K562 (cell line): Measurements from ENCODE around the gene IPO13. TPM values are rescaled to one million over a fixed set of nuclear protein-coding genes. Genes with fewer than 3 reads are reported as not detected.

Experiments
- ARID1B ChIP-seq: fragments of 450-650 bp; IDR thresholded peaks from 2 replicates; pipeline ENCODE4 v1.6.1; 2016; ENCODE audit warnings: antibody characterized with exemption, mild to moderate bottlenecking, inconsistent platforms
- CBX3 ChIP-seq, 2 experiments: IDR thresholded peaks; 1 replicate in 1 of 2; 2 replicates in 1 of 2; pipeline ENCODE4 v1.6.1; 2012; ENCODE audit warnings: inconsistent platforms in 2 of 2, low read length in 2 of 2, borderline replicate concordance in 1 of 2, control low read depth in 1 of 2
- CXXC5 ChIP-seq: fragments of 250-450 bp; sonication (Bioruptor Pico); IDR thresholded peaks from 2 replicates; pipeline ENCODE4 v1.8.0; 2022; ENCODE audit warnings: inconsistent platforms, mild to moderate bottlenecking, moderate library complexity
- GMEB1 ChIP-seq: fragments of 250-450 bp; sonication (Bioruptor Pico); IDR thresholded peaks from 2 replicates; pipeline ENCODE4 v1.4.0; 2020; ENCODE audit warnings: mild to moderate bottlenecking
- HNRNPLL ChIP-seq: fragments of 200-400 bp; formaldehyde crosslinking; IDR thresholded peaks from 2 replicates; pipeline ENCODE4 v1.6.1; 2017; ENCODE audit warnings: low read length, low read depth, mild to moderate bottlenecking; ENCODE audit not compliant: poor library complexity, severe bottlenecking
- HOXB6 ChIP-seq: fragments of 250-450 bp; sonication (Bioruptor Pico); IDR thresholded peaks from 2 replicates; pipeline ENCODE4 v1.5.1; 2022; ENCODE audit warnings: mild to moderate bottlenecking, borderline replicate concordance
- IRF9 ChIP-seq: fragments of 450-650 bp; IDR thresholded peaks from 2 replicates; pipeline ENCODE4 v1.6.1; 2016; ENCODE audit warnings: missing biosample characterization, missing genetic modification characterization
- KLF13 ChIP-seq: fragments of 450-650 bp; IDR thresholded peaks from 2 replicates; pipeline ENCODE4 v1.6.1; 2016; ENCODE audit warnings: missing genetic modification characterization, low read depth, mild to moderate bottlenecking, missing compliant biosample characterization, moderate library complexity, borderline replicate concordance
- PCBP1 ChIP-seq: fragments of 200-400 bp; formaldehyde crosslinking; IDR thresholded peaks from 2 replicates; pipeline ENCODE4 v1.6.1; 2018; ENCODE audit warnings: mild to moderate bottlenecking, low read depth, low read length; ENCODE audit not compliant: poor library complexity, severe bottlenecking
- POLR2AphosphoS5 ChIP-seq: IDR thresholded peaks from 2 replicates; pipeline ENCODE4 v1.6.1; 2011; ENCODE audit warnings: mild to moderate bottlenecking, low read depth, low read length, moderate library complexity; ENCODE audit not compliant: control insufficient read depth, insufficient read depth
- POLR2B ChIP-seq: fragments of 450-650 bp; IDR thresholded peaks from 2 replicates; pipeline ENCODE4 v1.6.1; 2018; ENCODE audit warnings: low read depth; ENCODE audit not compliant: partially characterized antibody
- RFX5 ChIP-seq: IDR thresholded peaks from 2 replicates; pipeline ENCODE4 v1.6.1; 2011; ENCODE audit warnings: low read depth, mild to moderate bottlenecking, improper control_type of control experiment, low read length
- SIN3B ChIP-seq: fragments of 450-650 bp; IDR thresholded peaks from 2 replicates; pipeline ENCODE4 v1.6.1; 2017; ENCODE audit warnings: low read depth, mild to moderate bottlenecking, moderate library complexity
- TCF15 ChIP-seq: fragments of 250-450 bp; sonication (Bioruptor Pico); IDR thresholded peaks from 2 replicates; pipeline ENCODE4 v1.8.0; 2022; ENCODE audit warnings: moderate library complexity, mild to moderate bottlenecking, inconsistent platforms
- THRB ChIP-seq: fragments of 450-650 bp; formaldehyde crosslinking; conservative IDR thresholded peaks from 2 replicates; pipeline ENCODE4 v1.4.0; 2022; ENCODE audit warnings: mild to moderate bottlenecking, missing genetic modification characterization
- TSHZ1 ChIP-seq: fragments of 250-450 bp; sonication (Bioruptor Pico); IDR thresholded peaks from 2 replicates; pipeline ENCODE4 v1.4.0; 2020; ENCODE audit warnings: mild to moderate bottlenecking, moderate library complexity
- ZNF217 ChIP-seq: sonication (generic); formaldehyde crosslinking; IDR thresholded peaks from 2 replicates; pipeline ENCODE4 v1.8.0; 2022; ENCODE audit warnings: mild to moderate bottlenecking, missing genetic modification reagents
- ZNF311 ChIP-seq: fragments of 250-450 bp; sonication (Bioruptor Pico); IDR thresholded peaks from 2 replicates; pipeline ENCODE4 v1.4.0; 2020; ENCODE audit warnings: mild to moderate bottlenecking, moderate library complexity
- ZNF347 ChIP-seq: fragments of 450-650 bp; formaldehyde crosslinking; IDR thresholded peaks from 2 replicates; pipeline ENCODE4 v1.4.0; 2020; ENCODE audit warnings: low read depth, mild to moderate bottlenecking, moderate library complexity
- ZNF431 ChIP-seq: sonication (generic); formaldehyde crosslinking; IDR thresholded peaks from 2 replicates; pipeline ENCODE4 v1.8.0; 2022; ENCODE audit warnings: mild to moderate bottlenecking, missing genetic modification reagents
- ZNF583 ChIP-seq: fragments of 250-450 bp; sonication (Bioruptor Pico); IDR thresholded peaks from 2 replicates; pipeline ENCODE4 v1.4.0; 2020
- ZNF780A ChIP-seq: fragments of 250-450 bp; sonication (Bioruptor Pico); IDR thresholded peaks from 2 replicates; pipeline ENCODE4 v1.5.0; 2021; ENCODE audit warnings: mild to moderate bottlenecking
- polyA plus RNA-seq, 8 experiments: library from polyadenylated mRNA; depleted of rRNA in 4 of 8; stranded (reverse) in 5 of 8; unstranded in 3 of 8; fragments of >200 nt; fragmentation: Nextera tagmentation in 2 of 8; fragmentation: Illumina TruSeq in 1 of 8; extraction: Ambion mirVana in 2 of 8; extraction: Trizol in 1 of 8; gene quantifications; 2 replicates each; pipeline versions ENCODE4 v1.2.1 to v1.2.3, GENCODE V29; 2011 to 2014; ENCODE audit warnings: inconsistent platforms in 1 of 8, missing spikeins in 1 of 8
- total RNA-seq, 7 experiments: library from RNA; depleted of rRNA in 6 of 7; stranded (reverse); fragments of >200 nt in 6 of 7; fragmentation: Illumina TruSeq in 2 of 7; extraction: Trizol in 2 of 7; gene quantifications; 2 replicates each; pipeline versions ENCODE4 v1.2.1 to v1.2.3, GENCODE V29; 2011 to 2021; ENCODE audit warnings: low replicate concordance in 1 of 7

Gene IPO13
- total and polyA plus RNA-seq, 9 of the 15 experiments (the other 6 are each of a cell fraction or from before 2014, with no cell fraction given) = 7.0 to 30.8 (median 16.2) TPM

- TF ChIP-seq ZNF347 (CRISPR knock-in tag) (no peak), ZNF780A (CRISPR knock-in tag) (no peak), KLF13 (no peak), POLR2B (no peak), SIN3B (no peak), THRB (CRISPR knock-in tag) (0 out of 2 replicates have a peak, but pooled peaks have one; percentile 35), ARID1B (no peak), ZNF431 (CRISPR knock-in tag) (no peak), ZNF217 (CRISPR knock-in tag) (no peak), HOXB6 (CRISPR knock-in tag) (no peak), HNRNPLL (peak; percentile 18), CXXC5 (CRISPR knock-in tag) (no peak), PCBP1 (no peak), TSHZ1 (CRISPR knock-in tag) (no peak), ZNF583 (CRISPR knock-in tag) (no peak), TCF15 (no peak), GMEB1 (CRISPR knock-in tag) (no peak), CBX3 (IDR thresholded peaks at IDR 0.05; ENCODE audit: borderline replicate concordance in 1 of 2, low read length in 2 of 2) (no peak), POLR2AphosphoS5 (no peak), ZNF311 (no peak), RFX5 (no peak), IRF9 (no peak)
These were observed 36.1 kb downstream of the IPO13 start (continued) for GRCh38 chr1:43982808-43983207.
